Keratinocyte (primary cell): ENCODE data around the gene SLC41A3. TPM values are rescaled to one million over a fixed set of nuclear protein-coding genes. Genes with fewer than 3 reads are reported as not detected.

ENCODE experiments used
- DNase-seq: peaks from one replicate; pipeline ENCODE4 v3.0.0-alpha.2; 2011; ENCODE audit warnings: low read depth, missing footprints, low spot score
- FAIRE-seq: peaks from 2 replicates; lab custom pipeline; 2011; peaks lifted over from hg19 to GRCh38; lab: Jason Lieb, UNC
- H2AFZ ChIP-seq: 2 replicates; pipeline ENCODE4 v1.6.0; 2012; ENCODE audit warnings: low read length, control low read depth, inconsistent platforms; ENCODE audit not compliant: control insufficient read depth
- H3K27ac ChIP-seq: 2 replicates; pipeline ENCODE4 v1.5.1; 2011; ENCODE audit warnings: low read length; ENCODE audit not compliant: control insufficient read depth, insufficient read depth
- H3K27me3 ChIP-seq: 3 replicates; pipeline ENCODE4 v1.6.0; 2011; ENCODE audit warnings: low read length; ENCODE audit not compliant: control insufficient read depth, insufficient read depth; ENCODE audit errors: extremely low read depth
- H3K36me3 ChIP-seq, 2 experiments: 2 replicates in 1 of 2; 3 replicates in 1 of 2; pipeline ENCODE4 v1.5.1; 2011; ENCODE audit warnings: low read length in 2 of 2, mild to moderate bottlenecking in 1 of 2; ENCODE audit not compliant: control insufficient read depth in 2 of 2, insufficient read depth in 2 of 2; ENCODE audit errors: extremely low read depth in 1 of 2
- H3K4me1 ChIP-seq: 3 replicates; pipeline ENCODE4 v1.5.1; 2011; ENCODE audit warnings: low read length; ENCODE audit not compliant: control insufficient read depth, insufficient read depth; ENCODE audit errors: extremely low read depth
- H3K4me2 ChIP-seq: 3 replicates; pipeline ENCODE4 v1.6.0; 2011; ENCODE audit warnings: low read depth, low read length; ENCODE audit not compliant: control insufficient read depth, insufficient read depth; ENCODE audit errors: extremely low read depth
- H3K4me3 ChIP-seq, 3 experiments: fragments of 200-600 bp in 1 of 3; sonication (generic) in 1 of 3; 2 replicates in 2 of 3; 3 replicates in 1 of 3; pipeline ENCODE4 v1.5.1; 2011 to 2016; ENCODE audit warnings: low read length in 3 of 3, mild to moderate bottlenecking in 3 of 3, control low read depth in 2 of 3, inconsistent platforms in 1 of 3, low read depth in 1 of 3, mixed read lengths in 1 of 3, mixed run types in 1 of 3, moderate library complexity in 1 of 3; ENCODE audit not compliant: control insufficient read depth in 2 of 3, insufficient read depth in 2 of 3; ENCODE audit errors: extremely low read depth in 1 of 3
- H3K79me2 ChIP-seq: 2 replicates; pipeline ENCODE4 v1.6.0; 2012; ENCODE audit warnings: low read length; ENCODE audit not compliant: control insufficient read depth, insufficient read depth
- H3K9ac ChIP-seq: 3 replicates; pipeline ENCODE4 v1.6.0; 2011; ENCODE audit warnings: low read length; ENCODE audit not compliant: control insufficient read depth, insufficient read depth; ENCODE audit errors: extremely low read depth
- H3K9me1 ChIP-seq: 3 replicates; pipeline ENCODE4 v1.6.0; 2011; ENCODE audit warnings: low read length; ENCODE audit not compliant: control insufficient read depth, insufficient read depth; ENCODE audit errors: extremely low read depth
- H3K9me3 ChIP-seq: 2 replicates; pipeline ENCODE4 v1.5.1; 2012; ENCODE audit warnings: low read depth, low read length; ENCODE audit not compliant: control insufficient read depth
- H4K20me1 ChIP-seq: 3 replicates; pipeline ENCODE4 v1.6.0; 2011; ENCODE audit warnings: low read length; ENCODE audit not compliant: control insufficient read depth, insufficient read depth; ENCODE audit errors: extremely low read depth
- EZH2 ChIP-seq: IDR thresholded peaks from one replicate; pipeline ENCODE4 v1.6.1; 2012; ENCODE audit warnings: inconsistent platforms, mild to moderate bottlenecking, low read length, moderate library complexity
- dilution Hi-C: fragments of 300-500 bp; cut with MboI; formaldehyde crosslinking; loops from one replicate; pipeline ENCODE4 v1.7.0; 2020; ENCODE audit warnings: low sequenced_read_pairs; ENCODE audit not compliant: extremely low pct_ligation_motif_present
- polyA plus RNA-seq, 5 experiments: library from polyadenylated mRNA; depleted of rRNA in 3 of 5; stranded (reverse) in 3 of 5; stranded (forward) in 1 of 5; unstranded in 1 of 5; fragments of >200 nt; gene quantifications; 1 replicate in 1 of 5; 2 replicates in 3 of 5; 3 replicates in 1 of 5; pipeline versions ENCODE4 v1.2.1 to v1.2.3, GENCODE V29; 2011 to 2012; ENCODE audit warnings: missing spikeins in 2 of 5, low read depth in 1 of 5, low replicate concordance in 1 of 5
- TF ChIP-seq, protein P1 (sequence below), 3 experiments: IDR thresholded peaks in 1 of 3; conservative IDR thresholded peaks in 1 of 3; optimal IDR thresholded peaks in 1 of 3; 2 replicates in 2 of 3; 3 replicates in 1 of 3; pipeline versions ENCODE3 to v1.5.1; 2011; ENCODE audit warnings: low read length in 3 of 3, mild to moderate bottlenecking in 3 of 3, moderate library complexity in 2 of 3, control low read depth in 1 of 3, inconsistent platforms in 1 of 3; ENCODE audit not compliant: insufficient read depth in 2 of 3; ENCODE audit errors: extremely low read depth in 1 of 3

SLC41A3 gene
- polyA plus RNA-seq, 1 donor (not counting 4 experiments of a cell fraction or from before 2014, with no cell fraction given), result 30.2 TPM

DNA sequence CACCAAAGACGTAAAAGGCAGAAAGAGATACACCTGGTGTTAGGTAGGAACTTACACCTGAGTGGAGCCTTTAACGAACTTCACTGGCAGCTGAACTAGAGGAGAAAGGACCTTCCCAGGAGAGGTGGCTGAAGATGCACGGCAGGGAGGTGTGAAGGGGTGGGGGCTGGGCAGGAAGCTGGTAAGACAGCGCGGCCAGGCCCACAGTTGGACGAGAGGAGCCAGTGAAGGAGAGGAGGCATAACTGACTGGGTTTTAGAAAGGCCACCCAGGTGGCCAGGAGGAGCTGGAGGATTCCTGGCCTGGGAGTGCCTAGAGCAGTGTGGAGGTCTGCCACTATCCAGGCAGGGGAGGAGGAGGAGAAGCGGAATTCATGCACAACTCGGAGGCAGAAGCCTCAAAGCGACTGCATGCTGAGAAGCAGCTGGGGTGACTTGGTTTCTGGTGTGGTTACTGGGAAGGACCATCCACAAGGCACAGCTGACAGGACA is 51.9 kb downstream of the SLC41A3 start:
- Histone ChIP-seq H3K4me2 (no peak overlapping the region), H3K9me1 (no peaks in the 10 kb centered on the region), H3K9ac (no peak overlapping the region), H3K4me1 (peaks cover 8% of the 10 kb centered on the region), H3K27ac (no peak overlapping the region), H4K20me1 (no peaks in the 10 kb centered on the region), H3K27me3 (no peaks in the 10 kb centered on the region), H3K9me3 (peaks cover 4% of the 10 kb centered on the region), H3K4me3 (no peak overlapping the region), H3K79me2 (no peaks in the 10 kb centered on the region), H2AFZ (no peak overlapping the region), H3K36me3 (peaks cover 0 to 6% of the 10 kb centered on the region in 2 experiments)
- dilution Hi-C loops, result no loop called here
- FAIRE-seq (no peak), DNase-seq (no peak)
- TF ChIP-seq EZH2, result no peak
- TF ChIP-seq, protein P1, sequence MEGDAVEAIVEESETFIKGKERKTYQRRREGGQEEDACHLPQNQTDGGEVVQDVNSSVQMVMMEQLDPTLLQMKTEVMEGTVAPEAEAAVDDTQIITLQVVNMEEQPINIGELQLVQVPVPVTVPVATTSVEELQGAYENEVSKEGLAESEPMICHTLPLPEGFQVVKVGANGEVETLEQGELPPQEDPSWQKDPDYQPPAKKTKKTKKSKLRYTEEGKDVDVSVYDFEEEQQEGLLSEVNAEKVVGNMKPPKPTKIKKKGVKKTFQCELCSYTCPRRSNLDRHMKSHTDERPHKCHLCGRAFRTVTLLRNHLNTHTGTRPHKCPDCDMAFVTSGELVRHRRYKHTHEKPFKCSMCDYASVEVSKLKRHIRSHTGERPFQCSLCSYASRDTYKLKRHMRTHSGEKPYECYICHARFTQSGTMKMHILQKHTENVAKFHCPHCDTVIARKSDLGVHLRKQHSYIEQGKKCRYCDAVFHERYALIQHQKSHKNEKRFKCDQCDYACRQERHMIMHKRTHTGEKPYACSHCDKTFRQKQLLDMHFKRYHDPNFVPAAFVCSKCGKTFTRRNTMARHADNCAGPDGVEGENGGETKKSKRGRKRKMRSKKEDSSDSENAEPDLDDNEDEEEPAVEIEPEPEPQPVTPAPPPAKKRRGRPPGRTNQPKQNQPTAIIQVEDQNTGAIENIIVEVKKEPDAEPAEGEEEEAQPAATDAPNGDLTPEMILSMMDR (optimal IDR thresholded peaks at IDR 0.05 in 1 of 3, IDR thresholded peaks at IDR 0.05 in 1 of 3, conservative IDR thresholded peaks at IDR 0.05 in 1 of 3; ENCODE audit: extremely low read depth in 1 of 3, insufficient read depth in 2 of 3, low read length in 3 of 3), result no peak

DNA sequence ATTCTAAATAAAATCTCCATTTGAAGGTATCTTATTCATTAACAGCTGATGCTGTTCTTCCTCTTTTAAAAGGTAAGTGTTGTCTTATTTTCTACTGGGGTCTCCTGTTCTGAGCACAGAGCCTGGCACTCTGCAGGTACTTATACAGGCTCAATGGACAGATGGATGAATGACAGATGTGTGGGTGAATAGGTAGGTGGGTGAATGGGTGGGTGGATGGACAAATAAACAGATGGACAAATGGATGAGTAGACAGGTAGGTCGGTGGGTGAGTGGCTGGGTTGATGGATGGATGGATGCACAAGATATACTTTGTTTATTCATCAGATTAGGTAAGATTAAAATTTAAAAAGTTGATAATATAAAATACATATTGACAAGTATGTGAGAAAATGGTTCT is 53.5 kb downstream of the SLC41A3 start:
- Histone ChIP-seq H4K20me1 (no peaks in the 10 kb centered on the region), H3K79me2 (no peaks in the 10 kb centered on the region), H3K9ac (no peak overlapping the region), H3K36me3 (peaks cover 2 to 6% of the 10 kb centered on the region in 2 experiments), H3K4me1 (peaks cover 8% of the 10 kb centered on the region), H3K4me3 (no peak overlapping the region), H3K9me1 (no peaks in the 10 kb centered on the region), H2AFZ (no peak overlapping the region), H3K4me2 (no peak overlapping the region), H3K9me3 (peaks cover 4% of the 10 kb centered on the region), H3K27ac (no peak overlapping the region), H3K27me3 (no peaks in the 10 kb centered on the region)
- dilution Hi-C loops, result no loop called here
- TF ChIP-seq EZH2, result no peak
- TF ChIP-seq, protein P1 (optimal IDR thresholded peaks at IDR 0.05 in 1 of 3, IDR thresholded peaks at IDR 0.05 in 1 of 3, conservative IDR thresholded peaks at IDR 0.05 in 1 of 3; ENCODE audit: extremely low read depth in 1 of 3, insufficient read depth in 2 of 3, low read length in 3 of 3), result no peak
- no peak for DNase-seq
- no peak for FAIRE-seq
